ENCODE results near the gene PCDHGB2.
"Not testable (repeated sequence)": the region's sequence is repeated elsewhere in the genome, so short reads cannot be mapped to it uniquely, and the experiment has no call there.

The PCDHGB2 gene

DNA sequence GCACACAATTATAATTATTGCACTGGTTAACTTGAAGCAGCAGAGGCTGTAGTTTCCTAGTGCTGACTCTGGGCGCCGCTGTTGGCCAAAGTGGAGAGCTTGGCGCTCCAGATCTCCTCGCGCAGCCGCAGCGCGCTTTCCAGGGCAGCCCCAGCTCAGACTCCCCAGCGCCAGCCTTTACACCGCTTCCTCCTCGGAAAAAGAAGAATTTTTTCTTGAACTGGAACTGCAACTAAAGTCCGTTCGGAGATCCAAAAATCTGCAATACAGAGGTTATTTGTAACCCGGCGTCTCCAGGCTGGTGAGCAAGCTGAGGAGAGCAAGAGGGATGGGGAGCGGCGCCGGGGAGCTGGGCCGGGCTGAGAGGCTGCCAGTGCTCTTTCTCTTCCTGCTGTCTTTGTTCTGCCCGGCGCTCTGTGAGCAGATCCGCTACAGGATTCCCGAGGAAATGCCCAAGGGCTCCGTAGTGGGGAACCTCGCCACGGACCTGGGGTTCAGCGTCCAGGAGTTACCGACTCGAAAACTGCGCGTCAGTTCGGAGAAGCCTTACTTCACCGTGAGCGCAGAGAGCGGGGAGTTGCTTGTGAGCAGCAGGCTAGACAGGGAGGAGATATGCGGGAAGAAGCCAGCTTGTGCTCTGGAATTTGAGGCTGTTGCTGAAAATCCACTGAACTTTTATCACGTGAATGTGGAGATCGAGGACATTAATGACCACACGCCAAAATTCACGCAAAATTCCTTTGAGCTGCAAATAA, 27.9 kb downstream of the PCDHGB2 start, which contains the start of gene PCDHGB4:
Gene PCDHGB4, plus strand, starts transcription at position 142 of the 755 bp plus-strand sequence. Its CDS starts 187 bp downstream, at position 329.
- peak; percentile 26 for DNase-seq

DNA sequence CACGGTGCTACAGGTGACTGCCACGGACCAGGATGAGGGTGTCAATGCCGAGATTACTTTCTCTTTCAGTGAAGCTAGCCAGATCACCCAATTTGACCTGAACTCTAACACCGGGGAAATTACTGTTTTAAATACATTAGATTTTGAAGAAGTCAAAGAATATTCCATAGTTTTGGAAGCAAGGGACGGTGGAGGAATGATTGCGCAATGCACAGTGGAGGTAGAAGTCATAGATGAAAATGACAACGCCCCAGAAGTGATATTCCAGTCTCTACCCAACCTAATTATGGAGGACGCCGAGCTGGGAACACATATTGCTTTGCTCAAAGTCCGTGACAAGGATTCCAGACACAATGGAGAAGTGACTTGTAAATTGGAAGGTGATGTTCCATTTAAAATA, 28.9 kb downstream of the PCDHGB2 start:
- DNase-seq, result no peak

DNA sequence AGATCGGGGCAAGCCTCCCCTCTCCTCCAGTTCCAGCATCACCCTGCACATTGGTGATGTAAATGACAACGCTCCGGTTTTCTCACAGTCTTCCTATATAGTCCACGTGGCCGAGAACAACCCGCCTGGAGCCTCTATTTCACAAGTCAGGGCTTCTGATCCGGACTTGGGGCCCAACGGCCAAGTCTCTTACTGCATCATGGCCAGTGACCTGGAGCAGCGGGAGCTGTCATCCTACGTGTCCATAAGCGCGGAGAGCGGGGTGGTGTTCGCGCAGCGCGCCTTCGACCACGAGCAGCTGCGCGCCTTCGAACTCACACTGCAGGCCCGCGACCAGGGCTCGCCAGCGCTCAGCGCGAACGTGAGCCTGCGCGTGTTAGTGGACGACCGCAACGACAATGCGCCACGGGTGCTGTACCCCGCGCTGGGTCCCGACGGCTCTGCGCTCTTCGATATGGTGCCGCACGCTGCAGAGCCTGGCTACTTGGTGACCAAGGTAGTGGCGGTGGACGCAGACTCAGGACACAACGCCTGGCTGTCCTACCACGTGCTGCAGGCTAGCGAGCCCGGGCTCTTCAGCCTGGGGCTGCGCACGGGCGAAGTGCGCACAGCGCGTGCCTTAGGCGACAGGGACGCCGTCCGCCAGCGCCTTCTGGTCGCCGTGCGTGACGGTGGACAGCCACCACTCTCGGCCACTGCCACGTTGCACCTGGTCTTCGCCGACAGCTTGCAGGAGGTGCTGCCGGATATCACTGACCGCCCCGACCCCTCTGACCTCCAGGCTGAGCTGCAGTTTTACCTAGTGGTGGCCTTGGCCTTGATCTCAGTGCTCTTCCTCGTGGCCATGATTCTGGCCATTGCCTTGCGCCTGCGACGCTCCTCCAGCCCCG, 29.6 kb downstream of the PCDHGB2 start:
- DNase-seq, result no peak

DNA sequence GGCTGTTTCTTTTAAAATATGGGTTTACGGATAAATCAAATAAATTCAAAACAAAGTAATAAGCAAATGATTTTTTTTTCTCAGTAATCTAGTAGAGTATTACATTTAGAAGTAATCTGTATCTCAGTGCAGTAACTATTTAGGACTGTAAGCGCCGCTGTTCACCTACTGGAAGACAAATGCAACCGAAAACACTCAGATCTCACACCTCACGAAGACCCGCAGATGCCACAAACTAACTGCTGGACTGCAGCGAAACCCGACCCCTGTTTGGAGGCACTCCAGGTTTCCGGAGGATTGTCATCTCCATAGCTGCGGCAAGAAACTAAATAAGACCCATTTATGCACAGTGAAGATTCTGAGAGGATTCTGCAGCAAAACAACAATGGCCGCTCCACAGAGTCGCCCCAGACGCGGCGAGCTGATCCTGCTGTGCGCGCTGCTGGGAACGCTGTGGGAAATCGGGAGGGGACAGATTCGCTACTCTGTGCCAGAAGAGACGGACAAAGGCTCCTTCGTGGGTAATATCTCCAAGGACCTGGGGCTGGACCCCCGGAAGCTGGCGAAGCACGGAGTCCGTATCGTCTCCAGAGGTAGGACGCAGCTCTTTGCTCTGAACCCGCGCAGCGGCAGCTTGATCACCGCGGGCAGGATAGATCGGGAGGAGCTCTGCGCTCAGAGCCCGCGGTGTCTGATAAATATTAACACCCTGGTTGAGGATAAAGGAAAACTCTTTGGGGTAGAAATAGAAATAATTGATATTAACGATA, 32.8 kb downstream of the PCDHGB2 start, which contains the start of gene PCDHGA8:
Gene PCDHGA8, plus strand, starts transcription at position 205 of the 770 bp plus-strand sequence. Its CDS starts 181 bp downstream, at position 386.
- no peak for DNase-seq

DNA sequence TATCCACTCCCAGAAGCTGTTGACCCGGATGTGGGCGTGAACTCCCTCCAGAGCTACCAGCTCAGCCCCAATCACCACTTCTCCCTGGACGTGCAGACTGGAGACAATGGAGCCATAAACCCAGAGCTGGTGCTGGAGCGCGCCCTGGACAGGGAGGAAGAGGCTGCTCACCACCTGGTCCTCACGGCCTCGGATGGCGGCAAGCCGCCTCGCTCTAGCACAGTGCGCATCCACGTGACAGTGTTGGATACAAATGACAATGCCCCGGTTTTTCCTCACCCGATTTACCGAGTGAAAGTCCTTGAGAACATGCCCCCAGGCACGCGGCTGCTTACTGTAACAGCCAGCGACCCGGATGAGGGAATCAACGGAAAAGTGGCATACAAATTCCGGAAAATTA, 33.5 kb downstream of the PCDHGB2 start:
- no peak for DNase-seq

DNA sequence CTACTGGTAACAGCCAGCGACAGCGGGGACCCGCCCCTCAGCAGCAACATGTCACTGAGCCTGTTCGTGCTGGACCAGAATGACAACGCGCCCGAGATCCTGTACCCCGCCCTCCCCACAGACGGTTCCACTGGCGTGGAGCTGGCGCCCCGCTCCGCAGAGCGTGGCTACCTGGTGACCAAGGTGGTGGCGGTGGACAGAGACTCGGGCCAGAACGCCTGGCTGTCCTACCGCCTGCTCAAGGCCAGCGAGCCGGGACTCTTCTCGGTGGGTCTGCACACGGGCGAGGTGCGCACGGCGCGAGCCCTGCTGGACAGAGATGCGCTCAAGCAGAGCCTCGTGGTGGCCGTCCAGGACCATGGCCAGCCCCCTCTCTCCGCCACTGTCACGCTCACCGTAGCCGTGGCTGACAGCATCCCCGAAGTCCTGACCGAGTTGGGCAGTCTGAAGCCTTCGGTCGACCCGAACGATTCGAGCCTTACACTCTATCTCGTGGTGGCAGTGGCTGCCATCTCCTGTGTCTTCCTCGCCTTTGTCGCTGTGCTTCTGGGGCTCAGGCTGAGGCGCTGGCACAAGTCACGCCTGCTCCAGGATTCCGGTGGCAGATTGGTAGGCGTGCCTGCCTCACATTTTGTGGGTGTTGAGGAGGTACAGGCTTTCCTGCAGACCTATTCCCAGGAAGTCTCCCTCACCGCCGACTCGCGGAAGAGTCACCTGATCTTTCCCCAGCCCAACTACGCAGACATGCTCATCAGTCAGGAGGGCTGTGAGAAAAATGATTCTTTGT, 34.8 kb downstream of the PCDHGB2 start:
- DNase-seq, result not testable (repeated sequence)

- peak; percentile 48 for DNase-seq
These were observed 38.2 kb downstream of the PCDHGB2 start, which contains the start of gene PCDHGB5 for GRCh38 chr5:141397756-141398551. TSS of gene PCDHGB5 (plus strand) at chr5:141397947. CDS start at chr5:141398128, 181 bp downstream.

GRCh38 chr5:141398608-141399007, 38.8 kb downstream of the PCDHGB2 start:
- DNase-seq, result no peak

DNA sequence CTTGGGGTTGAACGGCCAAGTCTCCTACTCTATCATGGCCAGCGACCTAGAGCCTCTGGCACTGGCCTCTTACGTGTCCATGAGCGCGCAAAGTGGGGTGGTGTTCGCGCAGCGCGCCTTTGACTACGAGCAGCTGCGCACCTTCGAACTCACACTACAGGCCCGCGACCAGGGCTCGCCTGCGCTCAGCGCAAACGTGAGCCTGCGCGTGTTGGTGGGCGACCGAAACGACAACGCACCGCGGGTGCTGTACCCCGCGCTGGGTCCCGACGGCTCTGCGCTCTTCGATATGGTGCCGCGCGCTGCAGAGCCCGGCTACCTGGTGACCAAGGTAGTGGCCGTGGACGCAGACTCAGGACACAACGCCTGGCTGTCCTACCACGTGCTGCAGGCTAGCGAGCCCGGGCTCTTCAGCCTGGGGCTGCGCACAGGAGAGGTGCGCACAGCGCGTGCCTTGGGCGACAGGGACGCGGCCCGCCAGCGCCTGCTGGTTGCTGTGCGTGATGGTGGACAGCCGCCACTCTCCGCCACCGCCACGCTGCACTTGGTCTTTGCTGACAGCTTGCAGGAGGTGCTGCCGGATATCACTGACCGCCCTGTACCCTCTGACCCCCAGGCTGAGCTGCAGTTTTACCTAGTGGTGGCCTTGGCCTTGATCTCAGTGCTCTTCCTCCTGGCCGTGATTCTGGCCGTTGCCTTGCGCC, 39.9 kb downstream of the PCDHGB2 start:
- no peak for DNase-seq

- no peak for DNase-seq
These were observed 42.9 kb downstream of the PCDHGB2 start, which contains the start of gene PCDHGA9 for GRCh38 chr5:141402553-141403243. TSS of gene PCDHGA9 (plus strand) at chr5:141402778. CDS start at chr5:141402953, 175 bp downstream.

- no peak for DNase-seq
These were observed 43.6 kb downstream of the PCDHGB2 start for GRCh38 chr5:141403387-141403786.

DNA sequence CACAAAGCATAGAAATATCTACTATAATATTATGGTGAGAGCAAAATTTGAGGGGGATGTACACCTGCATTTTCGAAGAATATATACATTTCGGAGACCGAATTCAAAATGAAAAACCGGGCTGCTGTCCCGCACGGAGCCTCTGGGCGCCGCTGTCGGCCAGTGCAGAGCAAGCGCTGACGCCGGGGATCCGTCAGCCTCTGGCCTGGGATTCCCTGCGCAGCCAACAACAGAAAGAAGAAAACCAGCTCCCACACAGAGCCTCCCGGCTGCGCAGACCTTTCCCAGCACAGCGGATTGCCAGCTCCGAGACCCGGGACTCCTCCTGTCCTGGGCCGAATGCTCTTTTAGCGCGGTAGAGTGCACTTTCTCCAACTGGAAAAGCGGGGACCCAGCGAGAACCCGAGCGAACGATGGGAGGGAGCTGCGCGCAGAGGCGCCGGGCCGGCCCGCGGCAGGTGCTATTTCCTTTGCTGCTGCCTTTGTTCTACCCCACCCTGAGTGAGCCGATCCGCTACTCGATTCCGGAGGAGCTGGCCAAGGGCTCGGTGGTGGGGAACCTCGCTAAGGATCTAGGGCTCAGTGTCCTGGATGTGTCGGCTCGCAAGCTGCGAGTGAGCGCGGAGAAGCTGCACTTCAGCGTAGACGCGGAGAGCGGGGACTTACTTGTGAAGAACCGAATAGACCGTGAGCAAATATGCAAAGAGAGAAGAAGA, 48.2 kb downstream of the PCDHGB2 start, which contains the start of gene PCDHGB6:
Gene PCDHGB6, plus strand, starts transcription at position 232 of the 716 bp plus-strand sequence. Its CDS starts 182 bp downstream, at position 414.
- peak; percentile 31 for DNase-seq

DNA sequence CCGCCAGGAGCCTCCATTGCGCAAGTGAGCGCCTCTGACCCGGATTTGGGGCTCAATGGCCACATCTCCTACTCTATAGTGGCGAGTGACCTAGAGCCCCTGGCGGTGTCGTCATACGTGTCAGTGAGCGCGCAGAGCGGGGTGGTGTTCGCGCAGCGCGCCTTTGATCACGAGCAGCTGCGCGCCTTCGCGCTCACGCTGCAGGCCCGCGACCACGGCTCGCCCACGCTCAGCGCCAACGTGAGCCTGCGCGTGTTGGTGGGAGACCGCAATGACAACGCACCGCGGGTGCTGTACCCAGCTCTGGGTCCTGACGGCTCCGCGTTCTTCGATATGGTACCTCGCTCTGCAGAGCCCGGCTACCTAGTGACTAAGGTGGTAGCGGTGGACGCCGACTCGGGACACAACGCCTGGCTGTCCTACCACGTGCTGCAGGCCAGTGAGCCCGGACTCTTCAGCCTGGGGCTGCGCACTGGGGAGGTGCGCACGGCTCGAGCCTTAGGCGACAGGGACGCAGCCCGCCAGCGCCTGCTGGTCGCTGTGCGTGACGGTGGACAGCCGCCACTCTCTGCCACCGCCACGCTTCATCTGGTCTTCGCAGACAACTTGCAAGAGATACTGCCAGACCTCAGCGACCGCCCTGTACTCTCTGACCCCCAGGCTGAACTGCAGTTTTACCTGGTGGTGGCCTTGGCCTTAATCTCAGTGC, 50.0 kb downstream of the PCDHGB2 start:
- no peak for DNase-seq

DNA sequence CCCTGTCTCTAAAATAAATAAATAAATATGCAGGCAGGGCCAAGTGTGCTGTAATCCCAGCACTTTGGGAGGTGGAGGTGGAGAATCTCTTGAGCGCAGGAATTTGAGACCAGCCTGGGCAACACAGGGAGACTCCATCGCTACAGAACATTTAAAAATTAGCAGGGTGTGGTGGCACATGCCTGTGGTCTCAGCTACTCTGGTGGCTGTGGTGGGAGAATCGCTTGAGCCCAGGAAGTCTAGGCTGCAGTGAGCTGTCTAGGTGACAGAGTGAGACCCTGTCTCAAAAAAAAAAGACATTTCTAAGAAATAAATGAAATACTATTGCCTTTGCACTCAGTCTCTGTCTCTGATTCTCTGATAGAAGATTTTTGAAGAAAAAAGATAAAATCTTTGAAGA, 51.8 kb downstream of the PCDHGB2 start:
- no peak for DNase-seq
